Measurements from ENCODE around the gene DYRK1A.

The DYRK1A gene

DNA sequence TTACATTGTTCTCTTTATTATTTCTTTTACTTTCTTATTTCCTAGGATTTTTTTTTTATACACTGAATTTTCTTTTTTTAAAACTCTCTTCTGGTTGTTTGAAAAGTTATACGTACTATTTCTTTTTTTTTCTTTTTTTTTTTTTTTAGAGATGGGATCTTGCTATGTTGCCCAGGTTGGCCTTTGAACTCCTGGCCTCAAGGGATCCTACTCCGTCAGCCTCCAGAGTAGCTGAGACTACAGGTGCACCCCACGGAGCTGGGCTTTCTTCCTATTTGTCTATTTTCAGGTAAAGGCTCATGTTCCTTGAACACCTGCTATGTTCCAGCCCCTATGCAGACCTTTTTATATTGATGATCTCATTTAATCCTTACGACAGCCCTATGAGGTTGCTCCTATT is 29.4 kb upstream of the DYRK1A start:
- Histone ChIP-seq H3K9me3 (ENCODE audit: insufficient read depth, low read length) (no peaks in the 10 kb centered on the region), H3K36me3 (ENCODE audit: low read length) (no peaks in the 10 kb centered on the region), H3K27me3 (ENCODE audit: low read length) (no peaks in the 10 kb centered on the region)

DNA sequence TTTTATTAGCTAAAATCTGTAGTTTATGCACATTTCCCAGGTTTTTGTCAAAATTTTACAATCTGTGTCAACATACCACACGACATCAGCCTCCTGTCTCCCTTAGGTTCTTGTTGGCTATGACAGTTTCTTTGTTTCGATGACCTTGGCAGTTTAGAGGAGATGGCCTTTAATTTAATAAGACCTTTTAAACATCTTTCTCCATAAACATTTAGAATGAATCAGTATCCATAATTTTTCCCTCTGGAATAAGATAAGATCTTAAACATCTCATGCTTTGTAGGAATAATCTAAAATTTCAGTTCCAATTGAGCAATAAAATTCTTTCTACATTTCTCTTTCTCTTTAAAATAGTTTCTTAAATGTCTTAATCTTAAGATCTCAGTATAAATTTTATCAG is 28.7 kb upstream of the DYRK1A start:
- Histone ChIP-seq H3K27me3 (ENCODE audit: low read length) (no peaks in the 10 kb centered on the region), H3K9me2 (replicated peaks; ENCODE audit: insufficient read depth, low read length) (no peaks in the 10 kb centered on the region), H3K4me3 (ENCODE audit: insufficient read depth, low read length, poor library complexity, severe bottlenecking) (no peak overlapping the region), H4K20me1 (ENCODE audit: low read depth, low read length) (no peaks in the 10 kb centered on the region), H3K79me2 (ENCODE audit: insufficient read depth, low read length) (no peaks in the 10 kb centered on the region), H3K9ac (ENCODE audit: low read length) (no peak overlapping the region), H3K27ac (ENCODE audit: low read depth, low read length) (no peak overlapping the region), H3K36me3 (ENCODE audit: low read length) (no peaks in the 10 kb centered on the region), H3F3A (ENCODE audit: insufficient read depth) (no peaks in the 10 kb centered on the region), H3K4me2 (ENCODE audit: low read depth, low read length, poor library complexity, severe bottlenecking) (no peak overlapping the region), H3K9me3 (ENCODE audit: insufficient read depth, low read length) (no peaks in the 10 kb centered on the region), H2AFZ (ENCODE audit: low read depth, low read length, severe bottlenecking) (no peak overlapping the region)
- TF ChIP-seq, protein P1, sequence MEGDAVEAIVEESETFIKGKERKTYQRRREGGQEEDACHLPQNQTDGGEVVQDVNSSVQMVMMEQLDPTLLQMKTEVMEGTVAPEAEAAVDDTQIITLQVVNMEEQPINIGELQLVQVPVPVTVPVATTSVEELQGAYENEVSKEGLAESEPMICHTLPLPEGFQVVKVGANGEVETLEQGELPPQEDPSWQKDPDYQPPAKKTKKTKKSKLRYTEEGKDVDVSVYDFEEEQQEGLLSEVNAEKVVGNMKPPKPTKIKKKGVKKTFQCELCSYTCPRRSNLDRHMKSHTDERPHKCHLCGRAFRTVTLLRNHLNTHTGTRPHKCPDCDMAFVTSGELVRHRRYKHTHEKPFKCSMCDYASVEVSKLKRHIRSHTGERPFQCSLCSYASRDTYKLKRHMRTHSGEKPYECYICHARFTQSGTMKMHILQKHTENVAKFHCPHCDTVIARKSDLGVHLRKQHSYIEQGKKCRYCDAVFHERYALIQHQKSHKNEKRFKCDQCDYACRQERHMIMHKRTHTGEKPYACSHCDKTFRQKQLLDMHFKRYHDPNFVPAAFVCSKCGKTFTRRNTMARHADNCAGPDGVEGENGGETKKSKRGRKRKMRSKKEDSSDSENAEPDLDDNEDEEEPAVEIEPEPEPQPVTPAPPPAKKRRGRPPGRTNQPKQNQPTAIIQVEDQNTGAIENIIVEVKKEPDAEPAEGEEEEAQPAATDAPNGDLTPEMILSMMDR (IDR thresholded peaks at IDR 0.05; ENCODE audit: insufficient read depth, low read length, poor library complexity, severe bottlenecking), result no peak
- TF ChIP-seq EZH2phosphoT487 (conservative IDR thresholded peaks at IDR 0.05; ENCODE audit: low read length), result no peak

More for the DNA sequence above, 29.4 kb upstream of the DYRK1A start:
- H3K27ac ChIP-seq (ENCODE audit: low read depth, low read length), result no peak overlapping the region
- no peak for TF ChIP-seq EZH2phosphoT487 (conservative IDR thresholded peaks at IDR 0.05; ENCODE audit: low read length)
- TF ChIP-seq, protein P1 (IDR thresholded peaks at IDR 0.05; ENCODE audit: insufficient read depth, low read length, poor library complexity, severe bottlenecking), result no peak
- no peak overlapping the region for H2AFZ ChIP-seq (ENCODE audit: low read depth, low read length, severe bottlenecking)
- no peak overlapping the region for H3K9ac ChIP-seq (ENCODE audit: low read length)
- H3K79me2 ChIP-seq (ENCODE audit: insufficient read depth, low read length), result no peaks in the 10 kb centered on the region
- no peaks in the 10 kb centered on the region for H3F3A ChIP-seq (ENCODE audit: insufficient read depth)
- H4K20me1 ChIP-seq (ENCODE audit: low read depth, low read length), result no peaks in the 10 kb centered on the region
- no peak overlapping the region for H3K4me3 ChIP-seq (ENCODE audit: insufficient read depth, low read length, poor library complexity, severe bottlenecking)
- no peaks in the 10 kb centered on the region for H3K9me2 ChIP-seq (replicated peaks; ENCODE audit: insufficient read depth, low read length)
- no peak overlapping the region for H3K4me2 ChIP-seq (ENCODE audit: low read depth, low read length, poor library complexity, severe bottlenecking)

DNA sequence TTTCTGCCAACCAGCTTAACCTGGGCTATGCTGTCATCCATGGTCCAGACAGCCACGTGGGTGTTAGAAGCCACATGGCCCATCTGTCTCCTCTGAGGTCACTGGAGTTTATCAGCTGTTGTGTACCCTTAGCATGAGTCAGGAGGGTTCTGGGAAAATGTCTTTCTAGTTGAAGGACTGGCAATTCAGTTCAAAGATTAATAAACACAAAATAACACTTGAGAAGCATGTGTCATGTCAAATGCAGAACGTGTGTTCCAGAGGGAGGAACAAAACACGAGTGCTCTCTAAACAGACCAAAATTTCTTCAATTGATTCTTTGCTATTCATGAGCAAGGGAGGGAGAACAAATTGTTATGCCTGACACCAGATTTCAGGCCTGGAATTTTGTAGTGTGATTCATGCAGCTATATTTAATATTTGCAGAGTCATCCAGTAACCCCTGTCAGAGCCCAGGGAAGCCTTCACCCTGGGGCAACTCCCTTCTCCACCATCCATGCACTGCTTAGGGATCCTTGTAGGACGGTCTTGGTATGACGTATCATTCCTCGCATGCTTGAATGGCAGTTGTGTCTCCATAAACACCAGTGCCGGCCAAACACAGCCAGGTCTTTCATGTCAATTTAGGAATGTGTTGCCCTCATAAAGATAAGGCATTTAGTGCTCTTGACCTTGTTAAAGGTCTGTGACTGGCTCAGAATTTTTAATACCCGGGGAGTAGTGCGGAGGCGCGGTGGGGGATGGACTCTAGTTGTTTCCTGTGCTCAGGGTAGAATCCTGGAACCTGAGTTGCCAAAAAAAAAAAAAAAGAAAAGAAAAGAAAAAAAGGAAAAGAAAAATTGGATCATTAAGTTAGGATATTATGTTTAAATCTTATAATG is 27.7 kb upstream of the DYRK1A start:
- H3K36me3 ChIP-seq (ENCODE audit: low read length), result no peaks in the 10 kb centered on the region
- H3K9me3 ChIP-seq (ENCODE audit: insufficient read depth, low read length), result no peaks in the 10 kb centered on the region
- no peak overlapping the region for H3K4me3 ChIP-seq (ENCODE audit: insufficient read depth, low read length, poor library complexity, severe bottlenecking)
- TF ChIP-seq, protein P1 (IDR thresholded peaks at IDR 0.05; ENCODE audit: insufficient read depth, low read length, poor library complexity, severe bottlenecking), result no peak
- no peak for TF ChIP-seq EZH2phosphoT487 (conservative IDR thresholded peaks at IDR 0.05; ENCODE audit: low read length)
- no peaks in the 10 kb centered on the region for H3K9me2 ChIP-seq (replicated peaks; ENCODE audit: insufficient read depth, low read length)
- no peaks in the 10 kb centered on the region for H3K79me2 ChIP-seq (ENCODE audit: insufficient read depth, low read length)
- H3K27ac ChIP-seq (ENCODE audit: low read depth, low read length), result no peak overlapping the region
- no peak overlapping the region for H3K9ac ChIP-seq (ENCODE audit: low read length)
- H2AFZ ChIP-seq (ENCODE audit: low read depth, low read length, severe bottlenecking), result no peak overlapping the region
- H3K27me3 ChIP-seq (ENCODE audit: low read length), result no peaks in the 10 kb centered on the region
- H3K4me2 ChIP-seq (ENCODE audit: low read depth, low read length, poor library complexity, severe bottlenecking), result no peak overlapping the region
- H3F3A ChIP-seq (ENCODE audit: insufficient read depth), result no peaks in the 10 kb centered on the region
- H4K20me1 ChIP-seq (ENCODE audit: low read depth, low read length), result no peaks in the 10 kb centered on the region
